ENCODE data around the gene PGF.

- TF ChIP-seq EP300 (IDR thresholded peaks at IDR 0.05) (no peak), POLR2AphosphoS5 (IDR thresholded peaks at IDR 0.05) (no peak)
Observed at GRCh38 chr14:74942181-74942580, 13.2 kb downstream of the PGF start.
